Hematopoietic multipotent progenitor cell treated with erythropoietin and hydrocortisone succinate and interleukin-3 and kit ligand, for 6 days (in vitro differentiated cells): Measurements from ENCODE around the gene GRAPL.
A peak's percentile ranks its signal among the peaks of the same experiment; 100 is the strongest.
"Not testable (repeated sequence)": the region's sequence is repeated elsewhere in the genome, so short reads cannot be mapped to it uniquely, and the experiment has no call there.

ENCODE experiments used
- DNase-seq: peaks from one replicate; pipeline ENCODE4 v3.0.0-alpha.2; 2015

The GRAPL gene

DNA sequence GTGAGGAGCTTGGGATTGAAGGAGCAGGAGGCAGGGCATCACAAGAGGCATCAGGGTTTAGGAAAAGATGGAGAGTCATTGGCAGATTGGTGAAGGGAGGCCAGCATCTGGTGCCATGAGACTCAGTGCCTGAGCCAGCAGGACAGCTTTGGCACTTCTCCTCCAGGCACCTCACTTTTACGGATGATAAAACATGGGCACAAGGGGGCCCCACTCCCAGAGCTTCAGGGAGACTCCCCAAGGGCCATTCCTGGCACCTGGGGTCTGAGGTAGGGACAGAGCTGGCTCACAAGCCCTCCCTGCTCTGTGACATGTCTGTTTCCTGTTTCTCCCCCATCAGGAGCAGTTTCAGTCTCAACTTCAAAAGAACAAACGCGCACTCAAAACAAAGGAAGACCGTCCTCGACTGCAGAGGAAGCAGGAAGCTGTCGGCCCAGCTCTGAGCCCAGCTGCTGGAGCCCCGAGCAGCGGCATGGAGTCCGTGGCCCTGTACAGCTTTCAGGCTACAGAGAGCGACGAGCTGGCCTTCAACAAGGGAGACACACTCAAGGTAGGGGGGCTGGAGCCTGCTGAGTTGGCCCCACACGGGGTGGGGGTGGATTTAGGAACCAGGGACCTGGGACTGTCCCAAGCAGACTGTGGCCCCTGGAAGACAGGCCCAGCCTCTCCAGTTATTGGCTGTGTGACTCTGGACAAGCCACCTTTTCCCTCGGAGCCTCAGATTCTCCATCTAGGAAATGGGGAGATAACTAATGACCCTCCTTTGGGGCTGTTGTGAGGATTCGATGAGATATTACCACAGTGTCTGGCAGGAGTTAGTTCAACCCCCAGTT lies at the start of gene GRAPL:
GRAPL (plus strand) TSS at position 442 of the 833 bp plus-strand sequence; CDS start at position 473, 31 bp downstream.
- not testable (repeated sequence) for DNase-seq

GRCh38 chr17:19088804-19089685 lies 38.3 kb upstream of the GRAPL start:
- not testable (repeated sequence) for DNase-seq

- not testable (repeated sequence) for DNase-seq
These were observed 37.2 kb upstream of the GRAPL start for GRCh38 chr17:19090058-19090772.

DNA sequence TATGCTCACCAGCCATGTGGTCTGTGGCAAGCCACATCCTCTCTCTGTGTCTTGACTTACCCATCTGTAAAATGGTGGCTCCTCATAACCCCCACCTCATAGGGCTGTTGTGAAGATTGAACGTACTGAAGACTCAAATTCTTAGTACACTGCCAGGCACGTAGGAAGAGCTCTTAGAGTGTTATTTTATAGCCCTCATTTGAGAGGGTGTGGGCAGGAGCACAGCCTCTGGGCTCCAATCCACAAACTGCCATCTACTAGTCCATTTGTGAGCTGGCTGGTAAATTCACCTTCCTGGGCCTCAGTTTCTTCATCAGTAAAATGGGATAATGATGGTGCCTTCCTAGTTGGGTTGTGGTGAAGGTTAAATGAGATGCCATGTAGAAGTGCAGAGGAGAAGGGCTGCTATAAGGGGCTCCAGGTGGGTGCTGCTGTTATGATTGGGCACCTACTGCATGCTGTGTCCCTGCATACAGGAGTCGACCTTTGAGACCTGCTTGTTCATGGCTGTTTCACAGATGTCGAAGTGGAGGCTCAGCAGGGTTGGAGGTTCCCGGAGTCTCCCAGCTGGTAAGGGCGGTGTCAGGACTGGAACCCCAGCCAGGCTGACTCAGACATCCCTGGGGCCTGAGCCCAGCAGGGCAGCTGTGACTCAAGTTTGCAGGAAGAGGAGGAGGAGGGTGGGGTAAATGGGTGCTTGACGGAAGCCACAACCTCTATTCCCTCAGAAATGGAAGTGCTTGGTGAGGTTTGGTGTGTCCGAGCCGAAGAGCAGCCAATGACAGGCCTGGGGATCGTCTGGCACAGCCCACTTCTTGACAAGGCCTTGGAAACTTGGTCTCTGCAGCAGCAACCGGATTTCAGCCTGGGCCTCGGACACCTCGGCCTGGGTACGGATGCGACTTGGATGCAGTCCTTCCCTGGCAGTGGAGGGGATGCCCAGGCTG lies 34.4 kb upstream of the GRAPL start:
- DNase-seq, result not testable (repeated sequence)

DNA sequence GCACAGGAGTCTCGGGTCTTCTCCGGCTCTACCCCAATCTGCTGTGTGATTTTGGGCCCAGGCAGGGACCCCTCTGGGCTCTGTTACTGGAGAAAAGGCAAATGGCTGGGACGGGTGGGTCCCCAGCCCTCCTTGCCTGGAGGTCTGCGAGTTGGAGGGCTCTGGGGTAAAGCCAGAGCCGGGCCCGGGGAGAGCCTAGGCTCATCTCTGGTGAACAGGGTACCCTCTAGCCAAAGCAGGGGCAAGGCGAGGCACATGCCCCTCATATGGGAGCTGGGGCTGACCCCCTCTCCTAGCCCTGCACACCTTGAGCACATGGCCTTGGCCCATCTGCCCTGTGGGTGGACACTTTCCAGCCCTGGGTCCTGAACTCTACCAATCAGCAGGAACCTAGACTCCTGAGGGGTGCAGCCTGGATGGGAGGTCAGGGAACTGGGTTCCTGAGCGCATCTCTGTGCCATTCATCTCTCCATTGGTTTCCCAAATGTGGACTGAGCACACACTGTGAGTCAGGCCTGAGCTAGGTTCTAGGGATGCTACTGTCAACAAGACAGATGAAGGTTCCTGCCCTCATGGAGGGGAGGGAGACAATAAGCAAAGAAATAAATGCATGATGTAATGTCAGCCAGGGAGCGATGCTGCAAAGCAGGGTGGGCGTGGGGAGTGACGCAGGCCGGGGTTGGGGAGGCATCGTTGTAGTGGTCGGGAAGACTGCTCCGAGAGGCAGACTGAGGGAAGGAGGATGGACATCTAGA lies 33.5 kb upstream of the GRAPL start:
- DNase-seq, result not testable (repeated sequence)

DNA sequence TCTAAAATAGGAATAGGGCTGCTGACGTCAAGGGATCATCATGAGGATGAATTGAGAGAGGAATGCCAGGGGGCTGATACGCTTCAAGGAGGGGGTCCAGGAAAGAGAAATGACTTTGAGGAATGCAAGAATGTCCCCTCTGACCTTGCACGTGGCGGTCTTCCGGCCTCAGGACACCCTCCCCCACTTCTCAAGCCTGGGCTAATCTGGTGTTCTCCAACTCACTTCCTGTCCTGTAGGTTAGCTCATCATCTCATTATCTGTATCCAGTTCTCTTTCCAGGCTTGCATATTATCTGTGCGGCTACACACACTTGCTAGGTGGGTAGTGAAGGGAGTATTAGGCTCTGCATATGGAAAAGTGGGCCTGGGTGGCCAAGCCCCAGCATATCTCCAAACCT lies 18.9 kb upstream of the GRAPL start:
- peak; percentile 2 for DNase-seq

DNA sequence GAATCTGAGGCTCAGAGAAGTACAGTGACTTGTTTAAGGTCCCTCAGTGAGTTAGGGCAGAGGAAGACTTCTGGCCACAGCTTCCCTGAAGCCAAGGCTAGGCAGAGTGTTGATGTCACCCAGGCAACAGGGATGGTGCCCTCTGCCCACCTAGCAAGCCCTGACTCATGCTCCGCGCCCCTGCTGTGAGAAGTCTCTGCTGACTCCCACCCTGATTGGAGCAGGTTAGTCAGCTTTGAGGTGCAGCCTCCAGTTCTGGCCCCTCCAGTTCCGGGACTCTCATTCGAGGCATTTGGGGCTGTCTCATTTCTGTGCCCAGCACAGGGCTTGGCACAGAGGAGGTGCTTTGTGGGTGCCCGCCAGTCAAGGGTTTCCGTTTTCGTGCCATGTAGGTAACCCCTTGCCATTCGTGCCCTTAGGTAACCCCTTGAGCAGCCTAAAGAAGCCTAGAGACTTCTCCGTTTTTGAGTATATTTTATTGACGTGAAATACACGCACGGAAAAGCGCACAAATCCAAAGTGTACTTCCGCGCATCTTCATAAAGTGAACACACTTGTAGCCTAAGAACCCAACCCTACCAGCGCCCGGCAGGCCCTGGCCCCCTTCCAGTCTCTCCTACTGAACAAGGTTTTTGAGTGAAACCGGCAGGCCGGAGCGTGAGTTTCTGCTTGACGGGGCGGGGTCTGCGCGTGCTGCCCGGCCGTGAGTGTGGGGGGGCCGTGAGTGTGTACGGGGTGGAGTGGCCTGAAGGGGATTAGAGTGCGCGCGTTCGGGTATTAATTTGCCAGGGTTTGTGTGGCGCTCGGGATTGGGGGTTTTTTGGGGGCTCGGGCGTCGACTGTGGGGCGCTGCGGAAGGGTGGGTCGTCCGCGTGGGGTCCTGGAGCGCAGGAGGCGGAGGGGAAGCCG lies 16.9 kb upstream of the GRAPL start:
- DNase-seq, result not testable (repeated sequence)

DNA sequence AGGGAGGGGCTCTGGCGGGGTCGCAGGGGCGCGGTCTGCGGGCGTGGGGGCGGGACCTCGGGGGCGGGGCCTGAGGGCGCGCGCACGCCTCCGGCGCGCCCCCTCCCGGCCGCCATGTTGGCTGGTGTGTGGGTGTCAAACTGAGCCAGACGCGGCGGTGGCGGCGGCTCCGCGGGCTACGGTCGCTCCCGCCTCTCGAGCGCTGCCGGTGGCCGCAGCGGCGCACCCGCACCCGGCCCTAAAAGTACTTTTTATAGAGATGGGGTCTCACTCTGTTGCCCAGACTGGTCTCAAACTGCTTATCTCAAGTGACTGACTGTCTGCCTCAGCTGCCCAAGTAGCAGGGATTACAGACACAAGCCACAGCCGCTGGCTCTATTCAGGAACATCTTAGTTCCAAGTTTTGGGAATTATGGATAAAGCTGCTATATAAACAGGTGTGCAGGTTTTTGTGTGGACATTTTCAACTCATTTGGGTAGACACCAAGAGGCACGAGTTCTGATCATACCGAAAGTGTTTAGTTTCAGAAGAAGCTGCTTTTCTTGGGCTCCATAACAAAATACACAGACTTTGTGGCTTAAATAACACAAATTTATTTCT lies 16.2 kb upstream of the GRAPL start:
- DNase-seq, result peak; percentile 51

DNA sequence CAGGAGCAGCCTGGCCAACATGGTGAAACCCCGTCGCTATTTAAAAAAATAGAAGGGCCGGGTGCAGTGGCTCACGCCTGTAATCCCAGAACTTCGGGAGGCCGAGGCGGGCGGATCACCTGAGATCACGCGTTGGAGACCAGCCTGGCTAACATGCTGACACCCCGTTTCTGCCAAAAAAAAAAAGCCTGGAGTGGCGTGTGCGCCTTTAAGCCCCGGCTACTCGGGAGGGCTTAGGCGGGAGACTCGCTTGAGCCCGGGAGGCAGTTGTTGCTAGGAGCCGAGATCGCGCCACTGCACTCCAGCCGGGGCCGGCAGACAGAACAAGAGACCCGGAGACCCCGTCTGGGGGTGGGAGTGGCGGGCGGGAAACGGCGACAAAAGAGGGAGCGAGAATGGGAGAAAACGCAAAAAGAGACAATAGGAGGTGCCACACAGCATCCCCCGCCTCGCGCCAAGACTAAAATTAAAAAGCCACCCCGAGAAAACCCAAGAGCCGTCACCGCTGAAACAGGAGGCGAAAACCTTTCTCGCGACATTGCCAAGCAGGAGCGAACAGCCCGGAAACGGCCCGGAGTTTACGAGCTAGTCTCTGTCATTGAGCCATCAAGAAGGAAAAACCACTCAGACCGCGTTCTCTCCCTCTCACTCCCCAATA lies 15.5 kb upstream of the GRAPL start:
- DNase-seq, result peak; percentile 91

GRCh38 chr17:19112459-19112826 lies 14.9 kb upstream of the GRAPL start:
- DNase-seq, result peak; percentile 23

DNA sequence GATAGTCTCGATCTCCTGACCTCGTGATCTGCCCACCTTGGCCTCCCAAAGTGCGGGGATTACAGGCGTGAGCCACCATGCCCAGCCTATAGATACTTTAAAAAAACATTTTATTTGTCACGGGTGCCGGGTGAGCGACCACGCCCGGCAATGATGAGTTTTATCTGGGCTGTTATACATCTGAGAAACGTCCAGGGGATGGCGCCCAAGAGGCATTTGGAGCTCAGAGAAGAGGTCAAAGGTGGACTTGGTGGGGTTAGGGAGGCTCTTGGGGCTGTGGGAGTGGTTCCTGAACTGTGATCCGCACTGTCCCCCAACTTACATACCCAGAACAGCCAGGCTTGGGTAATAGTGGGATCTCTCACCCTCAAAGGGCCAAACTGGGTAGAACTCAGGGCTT lies 8.7 kb upstream of the GRAPL start:
- not testable (repeated sequence) for DNase-seq

- not testable (repeated sequence) for DNase-seq
These were observed 2.1 kb upstream of the GRAPL start for GRCh38 chr17:19125289-19125688.

- not testable (repeated sequence) for DNase-seq
These were observed 2.1 kb downstream of the GRAPL start for GRCh38 chr17:19129500-19129899.

- not testable (repeated sequence) for DNase-seq
These were observed 3.7 kb downstream of the GRAPL start for GRCh38 chr17:19131108-19131507.

DNA sequence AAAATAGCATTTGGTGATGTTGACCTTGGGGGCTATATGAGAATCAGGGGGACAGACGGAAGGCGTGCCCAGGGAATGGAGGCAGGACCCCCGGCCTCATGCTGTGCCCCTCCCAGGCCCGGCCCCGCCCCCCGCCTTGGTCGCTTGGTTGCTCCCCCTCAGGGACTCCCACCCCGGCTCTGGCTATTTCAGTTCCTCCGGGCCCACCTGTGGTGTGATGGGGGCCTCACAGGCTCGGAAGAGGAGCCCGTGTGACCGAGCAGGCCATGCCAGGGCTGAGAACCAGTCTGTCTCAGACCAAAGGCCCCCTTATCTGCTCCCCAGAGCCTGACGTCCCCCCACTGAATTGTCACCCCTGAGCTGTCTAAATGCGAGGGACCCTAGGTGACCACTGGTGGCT lies 4.4 kb downstream of the GRAPL start:
- not testable (repeated sequence) for DNase-seq

DNA sequence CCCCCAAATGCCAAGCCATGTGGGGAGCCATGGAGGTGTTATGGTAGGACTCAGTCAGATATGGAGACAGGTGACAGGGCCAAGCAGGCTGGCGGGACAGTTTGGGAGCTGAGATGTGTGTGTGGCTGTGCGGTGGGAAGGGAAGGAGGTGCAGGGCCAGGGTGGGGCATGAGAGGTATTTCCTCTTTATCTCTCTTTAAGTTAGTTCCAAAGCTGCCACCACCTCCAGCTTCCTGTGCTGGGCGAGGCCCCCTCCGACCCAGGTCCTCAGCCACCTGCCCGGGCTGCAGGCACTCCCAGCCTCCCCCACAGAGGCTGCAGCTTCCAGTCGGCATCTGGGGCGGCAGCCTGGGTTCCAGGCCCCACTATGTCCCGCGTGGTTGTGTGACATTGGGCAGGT lies 6.4 kb downstream of the GRAPL start:
- not testable (repeated sequence) for DNase-seq

GRCh38 chr17:19135391-19135790 lies 8.0 kb downstream of the GRAPL start:
- not testable (repeated sequence) for DNase-seq

DNA sequence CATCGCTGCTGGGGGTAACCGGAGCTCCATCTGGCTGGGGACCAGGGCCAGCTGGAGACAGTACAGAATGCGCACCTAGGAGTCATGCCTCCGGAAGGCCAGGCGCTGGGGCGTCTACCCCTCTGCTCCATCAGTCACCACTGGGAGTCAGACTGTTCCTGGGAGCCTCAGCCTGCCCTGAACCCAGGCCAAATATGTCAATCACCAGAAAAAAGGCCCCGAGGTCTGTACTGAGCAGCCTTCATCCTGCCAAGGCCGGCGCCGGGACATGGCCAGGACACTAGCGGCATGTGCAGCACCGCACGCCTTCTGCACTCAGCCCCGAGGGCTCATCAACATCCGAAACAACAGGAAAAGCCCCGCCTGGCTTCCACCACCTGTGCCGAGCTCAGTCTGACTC lies 8.7 kb downstream of the GRAPL start:
- DNase-seq, result not testable (repeated sequence)

DNA sequence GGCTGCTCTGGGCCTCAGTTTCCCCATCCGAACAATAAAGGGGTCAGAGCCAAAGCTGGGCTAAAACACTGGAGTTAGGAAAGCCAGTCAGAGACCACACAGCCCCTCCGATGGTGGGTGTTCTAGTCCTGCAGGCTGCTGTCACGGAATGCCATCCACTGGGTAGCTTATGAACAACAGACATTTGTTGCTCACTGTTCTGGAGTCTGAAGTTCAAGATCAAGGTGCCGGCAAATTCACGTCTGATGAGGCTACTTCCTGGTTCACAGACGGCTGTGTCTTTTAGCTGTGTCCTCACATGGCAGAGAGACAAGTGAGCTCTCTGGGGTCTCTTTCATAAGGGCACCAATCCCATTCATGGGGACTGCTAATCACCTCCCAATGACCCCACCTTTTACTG lies 9.2 kb downstream of the GRAPL start:
- not testable (repeated sequence) for DNase-seq
